SH-SY5Y (cell line): ENCODE measurements around the gene OASL.

Source experiments
- GATA2 ChIP-seq: IDR thresholded peaks from 2 replicates; pipeline ENCODE4 v1.6.1; 2011; ENCODE audit warnings: mild to moderate bottlenecking, low read depth, low read length
- GATA3 ChIP-seq: IDR thresholded peaks from 2 replicates; pipeline ENCODE4 v1.6.1; 2011; ENCODE audit warnings: low read depth, mild to moderate bottlenecking, low read length, moderate library complexity

DNA sequence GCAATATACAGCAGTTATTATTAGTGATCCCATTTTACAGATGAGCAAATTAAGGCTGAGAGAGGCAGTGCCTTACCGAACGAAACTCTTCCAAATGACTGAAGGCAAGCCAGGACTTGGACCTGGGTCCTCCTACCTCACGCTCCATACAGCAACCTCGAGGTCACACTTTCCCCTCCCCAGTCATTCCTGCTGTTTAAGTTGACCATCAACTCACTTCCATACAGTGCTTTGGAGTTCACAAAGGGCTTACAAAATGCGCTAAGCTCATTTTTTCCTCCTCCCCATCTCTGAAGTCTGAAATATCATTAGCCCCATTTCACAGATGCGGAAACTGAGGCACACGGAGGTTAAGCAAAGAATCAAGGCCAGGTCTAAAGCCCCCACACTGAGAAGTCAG is 56.4 kb downstream of the OASL start:
- TF ChIP-seq GATA2 (no peak), GATA3 (no peak)
